Measurements from ENCODE around the gene VAV3.

The VAV3 gene

DNA sequence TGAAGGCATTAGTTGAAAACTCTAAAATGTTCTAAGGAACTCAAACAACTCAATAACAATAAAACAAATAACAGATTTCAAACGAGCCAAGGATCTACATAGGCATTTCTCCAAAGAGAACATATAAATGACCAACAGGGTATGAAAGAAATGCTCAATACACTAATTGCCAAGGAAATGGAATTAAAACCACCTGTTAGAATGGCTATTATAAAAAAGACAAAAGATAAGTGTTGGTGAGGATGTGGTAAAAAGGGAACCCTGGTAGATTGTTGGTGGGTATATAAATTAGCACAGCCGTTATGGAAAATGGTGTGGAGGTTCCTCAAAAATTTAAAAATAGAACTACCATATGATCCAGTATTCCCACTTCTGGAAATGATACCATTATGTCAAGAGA, 9.1 kb upstream of the VAV3 start:
- in situ Hi-C loops (cut with MboI; ENCODE audit: low sequenced_read_pairs) = loop anchor here (25.0 kb wide), 1 partner anchor 187 kb away; no protein-coding TSS in a partner anchor

DNA sequence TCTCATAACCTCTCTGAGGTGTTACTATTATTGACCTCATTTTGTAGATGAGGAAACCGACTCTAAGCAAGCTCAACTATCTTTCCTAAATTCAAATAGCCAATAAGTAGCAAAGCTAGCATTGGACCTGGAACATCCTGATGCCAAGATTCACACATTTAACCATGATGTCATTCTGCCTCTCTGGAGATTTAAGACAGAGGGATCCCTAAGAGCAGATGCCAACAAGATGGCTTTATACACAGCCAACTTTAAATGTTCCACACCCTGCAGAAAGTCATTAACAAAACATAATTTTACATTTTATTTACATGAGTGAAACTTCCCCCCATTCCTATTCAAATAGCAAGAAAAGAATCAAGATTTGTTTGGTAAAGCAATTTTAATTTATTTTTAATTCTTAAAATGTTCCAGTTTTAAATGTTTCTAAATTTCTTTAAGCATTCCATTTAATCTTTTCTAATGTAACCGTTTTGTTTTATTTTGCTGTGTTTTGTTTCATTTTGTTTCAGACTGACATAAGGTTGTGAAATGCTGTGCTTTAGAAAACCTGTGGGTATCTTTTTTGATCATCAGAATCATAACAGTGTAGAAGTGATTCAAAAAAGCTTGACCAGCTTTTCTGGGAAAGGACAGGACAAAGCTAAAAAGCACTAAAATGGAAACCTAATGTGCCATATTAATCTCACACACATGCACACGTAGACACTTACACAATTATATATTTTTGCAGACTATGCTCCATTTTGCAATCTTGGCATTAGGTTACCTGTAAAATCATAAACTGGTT, 7.6 kb upstream of the VAV3 start:
- in situ Hi-C loops (cut with MboI; ENCODE audit: low sequenced_read_pairs) = loop anchor here (25.0 kb wide), 1 partner anchor 185 kb away; no protein-coding TSS in a partner anchor

DNA sequence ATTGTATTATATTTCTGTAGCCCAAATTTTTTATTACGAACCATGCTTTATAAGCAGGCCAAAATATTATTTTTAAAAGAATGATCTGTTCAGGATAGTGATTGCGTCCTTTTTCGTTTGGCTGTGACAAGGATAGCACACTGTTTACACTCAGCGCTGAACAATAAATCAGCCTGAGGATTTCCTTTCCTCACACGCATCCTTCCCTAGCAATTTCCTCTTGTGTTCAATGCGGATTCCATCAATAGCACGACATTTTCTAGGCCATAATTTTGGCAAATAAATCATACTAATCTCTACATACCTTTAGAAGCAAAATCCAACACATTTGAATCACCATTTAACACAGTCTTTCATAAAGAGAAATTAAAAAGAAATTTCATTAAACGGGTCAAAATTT, 1.6 kb upstream of the VAV3 start:
- in situ Hi-C loops (cut with MboI; ENCODE audit: low sequenced_read_pairs) = loop anchor here (25.0 kb wide), 1 partner anchor 179 kb away; no protein-coding TSS in a partner anchor

DNA sequence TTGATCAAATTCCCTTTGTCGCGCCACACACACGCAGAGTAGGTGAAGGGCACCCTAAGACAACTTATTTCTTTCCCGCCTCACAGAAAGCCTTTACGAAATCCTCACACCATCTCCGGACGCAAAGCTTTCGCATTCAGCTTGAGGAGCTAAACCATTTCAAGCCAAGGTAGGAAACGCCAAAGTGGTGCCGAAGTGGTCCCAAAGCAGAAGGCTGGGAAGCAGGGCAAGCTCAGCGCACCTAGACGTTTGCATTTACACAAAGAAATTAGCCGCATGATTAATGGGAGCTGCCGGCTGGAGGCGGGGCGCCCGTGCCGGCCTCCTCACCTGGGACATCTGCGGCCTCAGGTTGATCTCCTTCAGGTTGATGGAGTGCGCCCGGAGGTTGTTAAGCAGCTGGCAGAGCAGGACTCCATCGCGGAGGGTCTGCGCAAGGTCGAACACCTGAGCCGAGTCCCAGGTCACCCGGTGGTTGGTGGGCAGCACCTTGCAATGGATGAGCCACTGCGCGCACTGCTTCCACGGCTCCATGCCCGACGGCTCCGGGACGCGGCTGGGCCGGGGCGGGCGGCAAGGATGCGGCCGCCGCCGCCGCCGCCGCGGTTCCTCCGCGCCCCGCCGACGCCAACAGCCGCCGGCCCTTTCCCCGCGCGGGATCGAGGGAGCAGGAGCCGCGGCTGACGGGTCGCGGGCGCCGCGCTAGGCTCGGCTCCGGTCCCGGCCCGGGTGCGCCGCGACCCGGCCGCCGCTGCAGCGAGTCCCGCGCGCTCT, 457 bp downstream of the VAV3 start:
- in situ Hi-C loops (cut with MboI; ENCODE audit: low sequenced_read_pairs) = loop anchor here (25.0 kb wide), 1 partner anchor 177 kb away; no protein-coding TSS in a partner anchor

DNA sequence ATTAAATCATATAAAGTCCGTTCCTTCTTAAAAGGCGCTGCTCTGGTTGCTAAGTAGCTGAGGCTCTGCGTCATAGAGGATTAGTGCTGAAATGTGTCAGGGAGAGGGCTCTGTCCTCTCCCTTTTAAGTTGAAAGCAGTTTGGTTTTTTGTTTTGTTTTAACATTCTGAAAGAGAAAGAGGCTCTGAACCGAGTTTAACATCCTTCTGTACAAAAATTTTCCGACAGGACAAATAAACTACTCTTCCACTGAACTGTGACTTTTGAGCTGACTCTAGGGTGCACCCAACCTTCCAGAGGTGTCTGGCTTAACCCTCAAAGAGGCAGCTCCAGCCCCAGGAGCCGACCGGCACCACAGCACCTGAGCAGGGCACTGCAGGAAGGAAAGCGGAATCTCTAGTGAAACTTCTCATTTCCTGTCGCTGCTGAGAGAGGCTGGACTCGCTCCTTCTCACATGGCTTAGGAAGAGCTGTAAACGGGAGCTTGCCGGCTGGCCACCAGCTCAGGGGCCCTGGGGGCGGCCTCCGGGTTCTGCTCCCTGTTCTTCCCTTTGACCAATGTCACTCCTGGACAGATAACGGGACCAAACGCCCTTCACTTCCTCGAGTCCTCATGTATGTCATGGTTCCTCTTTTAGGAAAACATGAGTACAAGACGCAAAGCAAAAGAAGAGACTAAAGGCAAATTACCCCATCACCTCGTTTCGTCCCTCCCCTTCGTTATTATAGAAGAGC, 1.2 kb downstream of the VAV3 start:
- in situ Hi-C loops (cut with MboI; ENCODE audit: low sequenced_read_pairs) = loop anchor here (25.0 kb wide), 1 partner anchor 176 kb away; no protein-coding TSS in a partner anchor

DNA sequence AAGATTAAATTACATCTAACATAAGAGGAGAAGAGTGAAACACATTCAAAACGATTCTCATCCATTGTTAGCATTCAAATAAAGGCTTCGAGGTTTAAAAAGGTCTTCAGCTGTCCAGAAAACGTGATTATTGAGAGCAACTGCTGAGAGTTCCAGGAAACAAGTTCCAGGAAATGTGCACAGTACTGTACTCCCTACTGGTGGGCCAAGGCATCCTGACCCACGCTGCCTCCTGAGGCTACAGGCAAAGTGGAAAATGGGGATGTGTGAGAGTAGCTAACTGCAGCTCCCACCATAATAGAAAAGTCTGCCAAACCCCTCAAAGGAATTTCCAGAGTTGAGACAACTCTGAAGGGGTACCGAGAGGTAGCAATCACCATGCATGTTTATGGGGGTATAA, 2.0 kb downstream of the VAV3 start:
- in situ Hi-C loops (cut with MboI; ENCODE audit: low sequenced_read_pairs) = loop anchor here (25.0 kb wide), 1 partner anchor 176 kb away; no protein-coding TSS in a partner anchor

DNA sequence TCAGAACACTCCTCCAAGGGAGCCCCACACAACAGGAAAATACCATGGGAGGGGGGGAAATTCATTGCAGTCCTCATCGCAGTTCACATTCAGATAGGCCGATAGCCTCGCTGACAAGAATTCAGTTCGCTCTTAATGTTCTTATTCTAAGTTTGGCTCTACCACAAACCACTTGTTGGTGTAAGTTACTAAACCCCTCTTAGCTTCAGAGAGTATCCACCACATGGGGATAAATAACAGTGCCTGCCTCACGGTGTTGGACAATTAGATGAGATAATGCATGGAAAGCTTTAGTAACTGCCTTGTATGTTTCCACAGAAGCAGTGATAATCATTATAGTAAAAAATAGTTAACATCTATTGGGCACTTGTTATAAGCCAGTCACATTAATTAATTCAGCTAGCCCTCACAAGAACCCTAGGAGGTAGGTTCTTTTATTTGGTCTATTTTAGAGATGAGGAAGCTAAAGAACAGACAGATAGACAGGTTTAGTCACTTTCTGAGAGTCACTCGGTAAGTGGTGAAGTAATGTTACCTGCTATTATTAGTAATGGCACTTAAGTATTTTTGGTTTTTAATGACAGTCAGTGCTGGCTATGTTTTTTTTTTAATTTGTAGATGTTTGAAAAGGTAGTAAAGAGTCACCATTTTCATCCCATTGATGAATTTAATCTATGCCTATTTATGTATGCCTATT, 10.1 kb downstream of the VAV3 start:
- in situ Hi-C loops (cut with MboI; ENCODE audit: low sequenced_read_pairs) = loop anchor here (25.0 kb wide), 1 partner anchor 168 kb away; no protein-coding TSS in a partner anchor

DNA sequence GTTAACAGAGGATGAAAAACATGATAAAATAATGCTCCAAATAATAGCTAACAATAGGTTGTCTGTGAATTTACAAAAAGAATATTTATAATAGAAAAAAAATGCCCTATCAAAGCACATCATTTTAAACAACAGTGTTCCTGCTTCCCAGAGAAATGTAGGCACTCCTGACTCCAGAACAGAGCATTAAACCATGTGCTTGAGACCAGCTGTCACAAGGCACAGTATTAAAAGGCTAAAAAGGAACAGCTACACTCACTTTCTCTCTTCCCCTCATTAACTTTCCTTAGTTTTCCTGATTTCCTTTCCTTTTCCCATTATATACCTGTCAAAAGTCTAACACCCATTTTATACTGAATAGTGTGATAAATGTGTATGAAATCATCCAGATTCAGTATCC, 10.9 kb downstream of the VAV3 start:
- in situ Hi-C loops (cut with MboI; ENCODE audit: low sequenced_read_pairs) = loop anchor here (25.0 kb wide), 1 partner anchor 167 kb away; no protein-coding TSS in a partner anchor

DNA sequence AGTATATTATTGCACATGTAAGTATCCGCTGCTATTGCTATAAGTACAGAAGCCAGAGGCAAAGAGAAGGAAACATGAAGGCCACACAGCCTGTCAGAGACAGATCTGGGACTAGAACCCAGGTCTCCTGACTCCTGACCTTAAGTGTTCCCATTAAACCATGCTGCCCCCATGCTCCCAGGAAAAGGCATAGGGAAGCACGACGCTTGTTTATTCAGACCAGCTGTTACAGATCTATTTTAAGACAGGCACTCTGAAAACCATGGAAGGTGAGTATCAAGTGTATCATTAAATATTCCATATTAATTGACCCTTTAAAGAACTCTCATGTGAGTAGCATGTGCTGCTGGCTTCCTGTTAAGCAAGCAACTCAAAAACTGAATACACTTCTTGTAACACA, 11.4 kb downstream of the VAV3 start:
- in situ Hi-C loops (cut with MboI; ENCODE audit: low sequenced_read_pairs) = loop anchor here (25.0 kb wide), 1 partner anchor 166 kb away; no protein-coding TSS in a partner anchor

DNA sequence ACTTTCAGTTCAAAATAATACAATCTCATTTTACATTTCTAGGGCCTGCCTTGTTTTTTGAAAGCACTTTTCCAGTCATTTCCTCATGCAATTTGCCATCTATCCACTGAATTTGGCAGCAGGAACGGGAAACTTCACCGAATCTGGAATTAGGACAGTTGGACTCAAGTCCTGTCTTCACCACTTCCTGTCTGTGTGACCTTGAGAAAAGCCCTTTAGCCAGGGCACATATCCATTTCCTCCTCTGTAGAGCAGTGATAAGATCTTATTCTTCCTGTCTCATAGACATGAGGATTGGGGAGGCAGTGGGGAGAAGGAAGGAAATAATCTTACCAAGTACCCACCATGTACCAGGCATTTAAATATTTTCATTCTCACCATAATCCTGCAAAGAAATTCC, 12.0 kb downstream of the VAV3 start:
- in situ Hi-C loops (cut with MboI; ENCODE audit: low sequenced_read_pairs) = loop anchor here (25.0 kb wide), 1 partner anchor 166 kb away; no protein-coding TSS in a partner anchor

DNA sequence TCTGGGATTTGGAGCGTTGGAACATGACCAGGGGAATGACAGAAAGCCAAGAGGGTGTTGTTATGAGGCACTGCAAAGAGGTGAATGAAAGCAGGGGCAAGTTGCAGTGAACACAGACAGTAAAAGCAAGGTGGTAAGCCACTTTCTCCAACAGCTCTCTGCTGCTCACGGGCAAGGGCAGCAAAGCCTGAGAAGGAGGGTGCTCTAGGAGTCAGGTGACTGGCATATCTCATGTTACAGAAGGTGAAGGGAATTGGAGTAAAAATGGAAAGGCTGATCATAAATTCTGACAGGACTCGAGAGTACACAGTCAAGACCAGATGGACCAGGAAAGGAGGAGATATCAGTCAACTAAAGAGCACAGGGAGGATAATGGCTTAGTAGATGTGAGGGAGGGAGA, 14.5 kb downstream of the VAV3 start:
- in situ Hi-C loops (cut with MboI; ENCODE audit: low sequenced_read_pairs) = loop anchor here (25.0 kb wide), 1 partner anchor 163 kb away; no protein-coding TSS in a partner anchor

DNA sequence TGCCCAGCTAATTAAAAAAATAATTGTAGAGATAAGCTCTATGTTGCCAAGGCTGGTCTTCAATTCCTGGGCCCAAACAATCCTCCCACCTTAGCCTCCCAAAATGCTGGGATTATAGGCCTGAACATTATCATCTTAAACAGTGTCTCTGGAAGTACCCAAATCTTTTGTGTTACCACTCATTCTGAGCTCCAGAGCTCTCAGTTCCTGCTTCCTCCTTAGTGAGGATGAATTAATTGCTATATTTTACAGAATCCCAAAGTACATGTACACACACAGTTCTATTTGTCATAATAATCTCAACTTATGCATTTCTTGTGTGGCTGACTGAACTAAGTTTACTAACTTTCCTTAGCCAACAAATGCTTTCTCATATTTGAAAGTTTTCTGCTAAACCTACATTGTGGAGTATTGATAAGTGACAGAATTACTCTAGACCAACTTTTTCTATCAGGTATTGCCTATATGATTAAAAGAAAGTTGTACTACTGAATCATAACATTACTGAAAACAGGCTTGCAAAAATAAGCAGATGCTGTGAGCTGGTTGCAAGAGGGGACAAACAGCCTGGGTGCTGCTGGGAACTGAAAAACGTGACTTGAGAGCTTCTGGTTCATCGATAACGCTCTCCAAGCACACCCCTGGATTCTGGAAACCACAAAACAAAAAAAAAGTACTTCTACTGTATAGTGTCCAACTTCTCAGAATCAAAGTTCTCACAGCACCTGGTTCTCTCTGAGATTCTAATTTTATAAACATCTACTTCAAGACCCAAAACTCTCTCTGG, 15.3 kb downstream of the VAV3 start:
- in situ Hi-C loops (cut with MboI; ENCODE audit: low sequenced_read_pairs) = loop anchor here (25.0 kb wide), 1 partner anchor 162 kb away; no protein-coding TSS in a partner anchor

DNA sequence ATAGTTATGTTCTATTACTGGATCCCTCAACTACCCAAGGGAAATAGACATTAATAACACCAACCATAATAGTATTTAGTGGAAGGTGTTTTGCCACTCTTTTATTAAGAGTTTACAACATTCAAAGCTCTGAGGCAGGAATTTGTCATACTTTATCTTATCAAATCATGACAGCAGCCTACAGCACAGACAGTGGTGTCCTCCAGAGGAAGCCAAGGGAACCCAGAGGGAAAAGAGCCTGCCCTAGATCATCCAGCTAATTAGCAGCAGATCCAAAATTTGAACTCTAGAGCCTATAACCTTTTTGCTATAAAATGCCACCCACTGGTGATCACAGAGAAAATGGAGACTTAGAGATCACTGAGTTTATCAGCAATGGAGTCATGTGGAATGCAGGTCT, 18.2 kb downstream of the VAV3 start:
- in situ Hi-C loops (cut with MboI; ENCODE audit: low sequenced_read_pairs) = no loop called here

DNA sequence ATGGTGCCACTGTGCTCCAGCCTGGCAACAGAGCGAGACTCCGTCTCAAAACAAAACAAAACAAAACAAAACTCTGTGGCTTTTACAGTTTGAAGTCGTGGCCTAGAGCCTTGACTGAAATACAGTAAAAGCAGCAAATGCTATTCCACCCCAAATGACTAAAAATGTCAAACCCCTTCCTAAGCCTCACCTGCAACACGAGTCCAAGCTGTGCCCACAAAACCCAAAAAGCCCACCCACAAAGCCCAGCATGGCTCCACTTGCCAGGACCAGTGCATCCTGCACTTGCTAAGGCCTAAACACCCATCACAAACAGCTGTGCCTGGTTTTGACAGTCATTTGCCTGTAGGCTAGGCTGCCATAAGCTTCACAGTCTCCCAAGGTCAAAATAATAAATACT, 21.3 kb downstream of the VAV3 start:
- in situ Hi-C loops (cut with MboI; ENCODE audit: low sequenced_read_pairs) = no loop called here

DNA sequence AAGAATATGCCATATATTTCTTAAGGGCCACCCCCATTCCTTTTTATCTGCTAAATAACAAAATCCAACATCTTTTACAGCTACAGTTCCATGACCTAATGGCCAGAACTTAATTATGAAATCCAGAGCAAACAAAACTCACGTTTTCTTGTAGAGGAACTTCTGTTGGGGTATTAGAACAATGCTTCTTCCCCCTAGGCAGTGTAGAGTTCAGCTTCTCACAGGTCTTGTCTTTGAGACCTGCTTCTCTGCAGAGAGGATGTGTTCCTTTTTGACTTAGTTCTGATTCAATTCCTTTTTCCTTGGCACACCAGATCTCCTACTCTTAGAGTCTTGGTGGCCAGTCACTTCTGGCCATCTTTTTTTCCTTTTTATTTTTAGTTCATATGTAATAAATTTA, 22.2 kb downstream of the VAV3 start:
- in situ Hi-C loops (cut with MboI; ENCODE audit: low sequenced_read_pairs) = no loop called here

DNA sequence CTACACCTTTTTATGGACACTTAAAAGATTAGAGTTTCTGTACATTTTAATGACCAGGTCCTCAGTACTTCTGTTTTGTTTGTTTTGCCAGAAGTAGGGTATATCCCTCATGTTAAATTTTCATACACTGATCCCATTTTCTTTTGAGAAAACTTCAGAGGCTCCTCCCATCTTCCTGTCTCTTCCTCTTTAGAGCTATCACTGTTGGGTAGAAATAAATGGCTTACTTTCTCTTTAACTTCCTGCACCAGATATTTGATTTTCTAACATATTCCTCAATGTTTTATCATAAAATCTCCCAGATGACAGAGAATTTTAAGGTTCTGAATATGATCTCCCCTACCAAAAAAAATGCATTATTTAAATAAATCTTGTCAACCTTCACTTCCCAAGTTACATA, 23.4 kb downstream of the VAV3 start:
- in situ Hi-C loops (cut with MboI; ENCODE audit: low sequenced_read_pairs) = no loop called here

DNA sequence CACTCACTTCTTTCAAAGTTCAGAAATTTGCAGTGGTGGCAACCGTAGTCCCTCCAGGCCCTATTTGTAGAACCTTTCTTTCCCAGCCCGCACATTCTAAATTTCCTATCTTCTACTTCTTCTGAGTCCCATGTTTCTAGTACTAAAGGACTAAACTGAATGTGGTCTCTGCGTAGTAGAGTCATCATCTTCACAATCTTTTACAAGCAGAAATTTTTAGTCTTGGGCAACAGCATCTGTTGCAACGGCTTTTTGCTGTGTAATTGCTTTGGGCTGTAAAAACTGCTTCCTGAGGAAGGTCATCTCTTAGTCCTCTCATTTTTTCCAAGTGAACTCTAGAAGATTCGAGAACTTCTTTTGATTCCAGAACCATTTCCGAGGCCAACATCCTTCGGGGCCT, 23.9 kb downstream of the VAV3 start:
- in situ Hi-C loops (cut with MboI; ENCODE audit: low sequenced_read_pairs) = no loop called here

DNA sequence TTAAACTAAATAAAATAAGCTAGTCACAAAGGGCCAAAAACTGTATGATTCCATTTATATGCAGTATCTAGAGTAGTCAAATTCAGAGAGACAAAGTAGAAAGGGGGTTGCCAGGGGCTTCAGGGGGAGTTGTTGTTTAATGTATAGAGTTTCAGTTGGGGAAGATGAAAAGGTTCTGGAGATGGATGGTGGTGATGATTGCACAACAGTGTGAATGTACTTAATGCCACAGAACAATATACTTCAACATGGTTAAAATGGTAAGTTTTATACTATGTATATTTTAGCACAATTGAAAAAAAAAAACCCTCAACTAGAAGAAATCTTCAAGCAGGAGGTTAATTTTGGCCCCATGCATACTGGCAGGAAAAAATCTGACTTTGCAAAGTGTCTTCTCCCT, 24.3 kb downstream of the VAV3 start:
- in situ Hi-C loops (cut with MboI; ENCODE audit: low sequenced_read_pairs) = no loop called here

DNA sequence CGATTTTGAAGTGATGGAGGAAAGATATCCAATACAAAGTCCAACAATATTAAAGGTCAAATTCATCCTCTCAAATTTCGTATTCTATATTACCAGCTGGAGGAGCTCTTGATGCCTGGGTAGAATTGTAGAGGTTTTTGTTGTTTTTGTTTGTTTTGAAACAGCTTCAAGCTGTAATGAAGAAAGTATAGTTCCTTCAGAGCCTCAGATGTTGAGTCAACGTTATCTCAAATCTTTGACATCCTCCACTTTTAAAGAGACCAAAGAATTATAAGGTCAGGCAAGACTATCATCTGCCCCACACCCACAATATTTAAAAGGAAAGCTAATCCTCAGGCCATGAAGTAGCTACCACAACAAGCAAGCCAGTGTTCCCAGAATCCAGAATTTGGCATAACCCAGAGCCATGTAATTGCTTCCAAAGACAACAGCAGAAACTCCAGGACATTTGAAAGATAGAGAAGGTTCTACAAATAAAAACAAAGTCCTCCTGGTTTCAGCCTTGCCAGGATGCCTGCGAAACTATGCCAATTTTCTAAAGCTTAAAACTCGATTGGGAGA, 24.9 kb downstream of the VAV3 start:
- in situ Hi-C loops (cut with MboI; ENCODE audit: low sequenced_read_pairs) = no loop called here
